Prostate gland (tissue), 2 donors: ENCODE data around the gene SHROOM3. TPM values are rescaled to one million over a fixed set of nuclear protein-coding genes. Genes with fewer than 3 reads are reported as not detected.
"Not testable (repeated sequence)": the region's sequence is repeated elsewhere in the genome, so short reads cannot be mapped to it uniquely, and the experiment has no call there.

Source experiments
- DNase-seq: peaks from one replicate; pipeline ENCODE4 v3.0.0-alpha.2; 2019; ENCODE audit warnings: low spot score
- H3K27ac ChIP-seq, 2 donors: fragments of 200-600 bp; sonication (generic); 2 replicates each; pipeline ENCODE4 v1.5.1; 2017 to 2019
- H3K27me3 ChIP-seq: fragments of 200-600 bp; sonication (generic); replicated peaks from 2 replicates; pipeline ENCODE4 v1.5.1; 2019; ENCODE audit not compliant: insufficient read depth
- H3K36me3 ChIP-seq, 2 donors: fragments of 200-600 bp; sonication (generic); 1 replicate in 1 of 2; 2 replicates in 1 of 2; pipeline versions ENCODE4 v1.5.1 to v1.8.1; 2017 to 2019
- H3K4me1 ChIP-seq: fragments of 200-600 bp; sonication (generic); replicated peaks from 2 replicates; pipeline ENCODE4 v1.5.1; 2019
- H3K4me3 ChIP-seq, 2 donors: fragments of 200-600 bp; sonication (generic); 2 replicates each; pipeline ENCODE4 v1.5.1; 2017 to 2019
- H3K9me3 ChIP-seq: fragments of 200-600 bp; sonication (generic); 2 replicates; pipeline ENCODE4 v1.5.1; 2017
- CTCF ChIP-seq, 4 experiments: fragments of 200-600 bp in 2 of 4; fragments of 450-650 bp in 2 of 4; sonication (generic) in 2 of 4; IDR thresholded peaks; 1 replicate in 3 of 4; 2 replicates in 1 of 4; pipeline ENCODE4 v1.5.1; 2016 to 2019; ENCODE audit warnings: antibody characterized with exemption in 4 of 4, mild to moderate bottlenecking in 2 of 4, moderate library complexity in 2 of 4
- POLR2A ChIP-seq: fragments of 450-650 bp; IDR thresholded peaks from one replicate; pipeline ENCODE4 v1.6.1; 2016; ENCODE audit warnings: antibody characterized with exemption, mild to moderate bottlenecking
- POLR2AphosphoS5 ChIP-seq: sonication (generic); formaldehyde crosslinking; IDR thresholded peaks from one replicate; pipeline ENCODE4 v1.6.1; 2017; ENCODE audit warnings: antibody characterized with exemption
- WGBS: methylation state at CpG from one replicate; pipeline ENCODE4 v1.1.5; 2018; 5-methylcytosine and 5-hydroxymethylcytosine counted together
- intact Hi-C: fragments of 100-400 bp; cut with DNase I; formaldehyde crosslinking; loops from one replicate; pipeline ENCODE4 v1.14.2; 2022
- total RNA-seq, 2 donors: library from RNA; depleted of rRNA; stranded (reverse); fragments of >200 nt; gene quantifications; one replicate each; pipeline ENCODE4 v1.1.0, GENCODE V29; 2016

Gene SHROOM3
- total RNA-seq, 2 donors from 2014 or later: 107 to 137 TPM

DNA sequence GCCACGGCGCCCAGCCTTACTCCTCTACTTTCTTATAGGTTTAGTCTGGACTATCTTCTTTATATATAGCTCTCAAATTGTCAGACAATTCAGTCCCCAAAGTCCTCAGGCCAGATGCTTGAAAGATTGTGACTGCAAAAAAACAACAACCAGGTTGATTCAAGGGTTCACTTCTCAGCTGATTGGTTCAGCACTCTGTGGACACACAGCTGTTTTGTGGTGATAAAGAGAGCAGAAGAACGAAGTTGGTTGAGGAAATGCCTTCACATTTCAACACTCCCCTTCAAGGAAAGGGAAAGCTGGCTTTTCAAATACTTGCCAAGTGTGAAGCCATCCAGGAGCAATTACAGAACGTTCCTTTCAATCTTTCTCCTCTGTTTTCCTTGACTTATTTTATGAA is 166.8 kb downstream of the SHROOM3 start:
- H3K4me1 ChIP-seq: no peaks in the 10 kb centered on the region
- H3K9me3 ChIP-seq: no peaks in the 10 kb centered on the region
- no peaks in the 10 kb centered on the region for H3K36me3 ChIP-seq
- intact Hi-C loops: no loop called here
- no peak for DNase-seq
- WGBS: 46% methylated on average over 4 of the region's 4 CpGs
- H3K27me3 ChIP-seq: no peaks in the 10 kb centered on the region
- peak overlapping the region; percentile 20 to 43 for H3K27ac ChIP-seq
- H3K4me3 ChIP-seq: no peak overlapping the region
- TF ChIP-seq POLR2A (no peak), POLR2AphosphoS5 (peak; percentile 52)

DNA sequence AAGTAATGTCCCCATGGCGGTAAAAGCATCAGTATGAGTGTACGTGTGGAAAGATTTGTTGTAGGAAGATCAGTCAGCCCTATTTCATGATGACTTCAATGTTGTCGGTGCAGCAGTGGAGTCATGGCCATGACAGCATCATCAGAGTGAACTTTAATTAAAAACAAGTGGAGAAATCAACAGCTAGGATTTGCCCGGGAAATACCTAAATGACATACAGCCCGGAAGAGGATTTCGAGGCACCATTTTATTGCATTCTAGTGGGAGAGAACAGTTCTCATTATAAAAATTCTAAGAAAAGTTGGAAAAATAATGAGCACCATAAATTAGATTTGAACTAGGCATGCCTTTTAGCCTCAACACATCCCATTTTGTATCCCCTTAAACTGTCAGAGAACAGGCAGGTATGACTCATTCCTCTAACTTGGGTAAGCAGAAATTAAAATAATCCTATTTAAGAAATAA is 170.1 kb downstream of the SHROOM3 start:
- no peak for TF ChIP-seq POLR2A
- no peak for TF ChIP-seq CTCF (IDR thresholded peaks at IDR 0.05)
- TF ChIP-seq POLR2AphosphoS5: no peak
- no peaks in the 10 kb centered on the region for H3K36me3 ChIP-seq
- H3K4me1 ChIP-seq: no peaks in the 10 kb centered on the region
- no peak overlapping the region for H3K4me3 ChIP-seq
- no peak for DNase-seq
- H3K9me3 ChIP-seq: no peaks in the 10 kb centered on the region
- no peak overlapping the region for H3K27ac ChIP-seq
- intact Hi-C loops: no loop called here
- no peaks in the 10 kb centered on the region for H3K27me3 ChIP-seq
- 73% methylated on average over 6 of the region's 6 CpGs for WGBS

DNA sequence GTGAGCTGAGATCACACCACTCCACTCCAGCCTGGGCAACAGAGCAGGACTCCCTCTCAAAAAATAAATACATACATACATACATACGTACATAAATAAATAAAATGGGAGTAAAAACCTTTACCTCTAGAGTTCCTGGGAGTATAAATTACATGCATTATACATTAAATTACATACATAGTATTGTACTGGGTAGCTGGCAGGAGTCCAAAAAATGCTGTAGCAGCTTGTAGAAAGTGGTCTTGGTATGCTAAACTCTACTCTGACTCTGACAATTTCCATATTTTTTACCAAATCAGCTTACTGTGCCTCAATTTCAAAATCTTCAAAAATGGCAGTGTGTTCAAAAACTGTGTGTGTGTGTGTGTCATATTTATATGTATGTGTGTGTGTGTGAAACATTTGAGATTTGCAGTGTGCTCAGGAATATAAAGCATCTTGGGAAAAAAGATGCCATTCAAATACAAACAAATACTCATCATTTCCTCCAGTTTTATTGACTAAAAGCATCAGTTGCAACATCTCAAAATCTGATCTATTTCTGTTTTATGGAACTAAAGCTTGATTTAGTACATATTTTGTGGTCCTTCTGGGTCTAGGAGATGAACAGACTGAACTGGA is 171.7 kb downstream of the SHROOM3 start:
- no peaks in the 10 kb centered on the region for H3K9me3 ChIP-seq
- no peak for TF ChIP-seq POLR2AphosphoS5
- no peak for TF ChIP-seq CTCF (IDR thresholded peaks at IDR 0.05)
- TF ChIP-seq POLR2A: no peak
- H3K36me3 ChIP-seq: no peaks in the 10 kb centered on the region
- peak overlapping the region in 1 of 2 donors; percentile 38 for H3K27ac ChIP-seq
- no peak for DNase-seq
- H3K27me3 ChIP-seq: no peaks in the 10 kb centered on the region
- intact Hi-C loops: no loop called here
- H3K4me1 ChIP-seq: no peaks in the 10 kb centered on the region
- 90% methylated on average over 1 of the region's 1 CpG for WGBS
- no peak overlapping the region for H3K4me3 ChIP-seq

DNA sequence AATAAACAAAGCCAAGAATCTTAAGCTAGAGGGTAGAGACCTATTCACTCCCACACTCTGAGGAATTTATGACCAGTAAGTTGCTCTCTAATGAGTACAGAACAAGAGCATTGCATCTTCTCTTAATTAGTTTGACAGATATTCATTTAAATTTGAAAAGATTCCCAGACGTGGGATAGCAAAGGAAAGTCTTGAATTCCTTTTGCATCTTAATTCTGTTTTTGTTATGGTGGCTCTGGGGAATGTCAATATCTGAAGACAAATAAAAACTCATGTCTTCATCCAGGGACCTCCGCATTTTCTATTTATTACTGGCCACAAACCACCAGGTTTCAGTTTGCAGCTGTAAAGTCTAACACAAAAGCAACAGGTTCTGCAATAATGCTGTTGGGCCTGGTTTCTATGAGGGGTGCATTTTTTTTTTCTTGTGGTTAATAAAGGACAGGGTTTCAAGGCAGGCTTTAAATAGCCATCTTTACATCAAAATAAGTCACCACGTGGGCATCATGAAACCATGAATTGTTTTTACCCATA is 172.3 kb downstream of the SHROOM3 start:
- Histone ChIP-seq H3K36me3 (no peaks in the 10 kb centered on the region), H3K27ac (no peak overlapping the region), H3K9me3 (no peaks in the 10 kb centered on the region), H3K4me1 (no peaks in the 10 kb centered on the region), H3K4me3 (no peak overlapping the region), H3K27me3 (no peaks in the 10 kb centered on the region)
- no peak for TF ChIP-seq CTCF (IDR thresholded peaks at IDR 0.05)
- no peak for TF ChIP-seq POLR2A
- TF ChIP-seq POLR2AphosphoS5: no peak
- WGBS: 33% methylated on average over 3 of the region's 3 CpGs
- no peak for DNase-seq
- intact Hi-C loops: no loop called here

GRCh38 chr4:76607846-76608245 is 172.8 kb downstream of the SHROOM3 start:
- WGBS: 96% methylated on average over 1 of the region's 1 CpG
- H3K4me1 ChIP-seq: no peaks in the 10 kb centered on the region
- no peaks in the 10 kb centered on the region for H3K36me3 ChIP-seq
- intact Hi-C loops: no loop called here
- H3K27me3 ChIP-seq: no peaks in the 10 kb centered on the region
- no peak overlapping the region for H3K27ac ChIP-seq
- no peak for TF ChIP-seq POLR2AphosphoS5
- TF ChIP-seq POLR2A: no peak
- no peak for TF ChIP-seq CTCF (IDR thresholded peaks at IDR 0.05)
- no peak overlapping the region for H3K4me3 ChIP-seq
- no peaks in the 10 kb centered on the region for H3K9me3 ChIP-seq
- no peak for DNase-seq

- H3K4me1 ChIP-seq, H3K36me3 ChIP-seq, H3K27me3 ChIP-seq, H3K9me3 ChIP-seq, DNase-seq, H3K4me3 ChIP-seq, H3K27ac ChIP-seq, intact Hi-C loops: not testable (repeated sequence)
These were observed 173.5 kb downstream of the SHROOM3 start for GRCh38 chr4:76608549-76608948.
